ENCODE results near the gene CPNE5.
A peak's percentile ranks its signal among the peaks of the same experiment; 100 is the strongest.
"Not testable (repeated sequence)": the region's sequence is repeated elsewhere in the genome, so short reads cannot be mapped to it uniquely, and the experiment has no call there.

Gene CPNE5

DNA sequence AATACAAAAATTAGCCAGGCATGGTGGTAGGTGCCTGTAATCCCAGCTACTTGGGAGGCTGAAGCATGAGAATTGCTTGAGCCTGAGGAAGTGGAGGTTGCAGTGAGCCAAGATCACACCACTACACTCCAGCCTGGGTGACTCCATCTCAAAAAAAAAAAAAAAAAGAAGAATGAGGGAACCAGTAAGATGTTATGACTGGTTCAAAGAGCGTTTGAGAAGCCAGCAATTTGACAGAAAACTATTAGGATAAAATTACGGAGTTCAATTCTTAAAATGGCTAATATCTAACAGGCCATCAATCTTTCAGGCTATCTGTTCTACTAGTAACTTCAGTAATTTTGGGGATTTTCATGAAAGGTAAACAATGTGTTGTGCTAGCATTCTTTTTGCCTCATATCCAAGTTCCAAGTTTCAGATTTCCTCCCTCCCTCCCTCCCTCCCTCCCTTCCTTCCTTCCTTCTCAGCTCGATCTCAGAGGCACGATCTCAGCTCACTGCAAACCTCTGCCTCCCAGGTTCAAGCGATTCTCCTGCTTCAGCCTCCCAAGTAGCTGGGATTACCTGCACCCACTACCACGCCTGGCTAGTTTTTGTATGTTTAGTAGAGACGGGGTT, 134.2 kb downstream of the CPNE5 start:
- DNase-seq (ENCODE audit: low spot score); FAIRE-seq: not testable (repeated sequence)

DNA sequence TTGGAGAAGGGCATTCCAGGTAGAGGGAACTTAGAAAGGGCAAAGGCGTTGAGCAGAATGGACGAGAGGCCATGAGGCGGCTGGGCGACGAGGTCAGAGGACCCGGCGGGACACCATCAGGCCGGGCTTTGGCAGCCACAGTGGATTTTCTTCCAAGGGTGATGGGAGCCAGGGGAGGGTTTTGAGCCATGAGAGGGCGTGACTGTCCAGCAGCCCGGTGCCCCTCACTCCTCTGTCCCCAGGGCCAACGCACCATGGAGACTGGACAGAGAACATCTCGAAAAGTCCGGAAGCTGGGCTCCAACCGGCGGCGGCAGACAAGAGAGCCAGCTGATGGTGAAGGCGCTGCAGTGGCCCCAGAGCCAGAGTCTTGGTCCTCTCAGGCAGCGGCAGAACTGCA, 135.3 kb downstream of the CPNE5 start:
- no peak for FAIRE-seq
- no peak for DNase-seq (ENCODE audit: low spot score)

DNA sequence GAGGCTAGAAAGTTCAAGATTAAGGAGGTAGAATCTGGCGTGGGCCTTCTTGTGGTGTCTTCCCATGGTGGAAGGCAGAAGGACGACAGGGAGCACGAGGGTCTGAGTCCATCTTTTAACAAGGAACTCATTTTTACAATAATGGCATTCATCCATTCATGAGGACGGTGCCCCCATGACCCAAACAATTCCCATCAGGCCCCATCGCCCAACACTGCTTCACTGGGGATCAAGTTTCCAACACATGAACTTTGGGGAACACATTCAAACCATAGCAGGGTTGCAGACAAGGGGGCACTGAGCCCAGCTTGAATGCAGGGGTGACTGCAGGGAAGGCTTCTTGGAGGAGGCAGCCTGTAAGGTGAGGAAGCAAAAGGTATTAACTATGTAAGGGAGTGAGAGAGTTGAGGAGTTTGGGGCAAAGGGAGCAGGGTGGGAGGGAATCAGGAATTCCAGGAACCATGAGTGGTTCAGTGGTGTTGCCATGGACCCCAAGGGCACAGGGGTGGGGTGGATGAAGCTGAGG, 136.1 kb downstream of the CPNE5 start:
- FAIRE-seq, result no peak

DNA sequence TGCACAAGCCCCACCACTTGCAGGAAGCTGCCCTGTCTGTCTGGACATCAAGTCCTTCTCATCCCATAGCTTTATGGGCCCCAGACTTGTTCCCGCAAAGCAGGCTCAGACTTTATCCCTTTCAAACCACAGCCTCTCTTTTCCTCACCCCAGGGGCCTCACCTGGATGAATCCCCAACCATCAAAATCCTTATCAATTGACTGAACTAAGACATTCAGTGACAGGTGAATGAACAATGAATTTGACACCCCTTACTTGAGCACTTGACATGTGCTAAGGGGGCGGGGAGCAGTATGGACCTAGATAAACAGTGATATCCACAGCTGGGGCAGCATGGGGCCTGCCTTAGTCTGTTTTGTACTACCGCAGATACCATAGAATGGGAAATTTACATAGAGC, 136.6 kb downstream of the CPNE5 start:
- FAIRE-seq, result no peak

More for the DNA sequence above, 136.1 kb downstream of the CPNE5 start:
- no peak for DNase-seq (ENCODE audit: low spot score)

DNA sequence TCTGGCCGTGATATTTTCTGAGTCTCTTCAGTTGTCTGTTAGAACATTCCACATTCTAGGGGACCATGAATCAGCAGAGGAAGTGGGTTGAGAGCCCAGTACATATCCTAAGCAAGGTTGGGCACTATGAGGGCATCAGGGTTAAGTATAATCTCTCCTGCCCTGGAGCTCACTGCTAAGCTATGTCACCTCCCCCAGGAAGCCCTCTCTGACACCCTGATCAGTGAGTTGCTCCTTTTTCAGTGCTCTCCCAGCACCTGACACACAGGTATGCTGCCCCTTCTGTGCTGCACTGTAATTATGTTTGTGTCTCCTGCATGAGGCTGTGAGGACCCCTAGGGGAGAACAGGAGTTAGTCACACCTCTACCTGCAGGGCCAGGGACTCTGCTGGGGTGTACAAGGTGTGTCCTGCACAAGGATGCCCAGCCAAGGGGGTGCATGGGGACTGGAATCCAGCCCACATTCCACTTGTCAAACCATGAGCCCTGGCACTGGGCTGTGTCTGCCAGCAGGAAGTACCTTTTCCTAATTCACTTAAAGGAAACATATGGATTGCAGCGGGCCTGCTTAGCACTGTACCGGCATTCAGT, 137.7 kb downstream of the CPNE5 start:
- FAIRE-seq, result peak; percentile 27

More for the DNA sequence above, 136.6 kb downstream of the CPNE5 start:
- no peak for DNase-seq (ENCODE audit: low spot score)

DNA sequence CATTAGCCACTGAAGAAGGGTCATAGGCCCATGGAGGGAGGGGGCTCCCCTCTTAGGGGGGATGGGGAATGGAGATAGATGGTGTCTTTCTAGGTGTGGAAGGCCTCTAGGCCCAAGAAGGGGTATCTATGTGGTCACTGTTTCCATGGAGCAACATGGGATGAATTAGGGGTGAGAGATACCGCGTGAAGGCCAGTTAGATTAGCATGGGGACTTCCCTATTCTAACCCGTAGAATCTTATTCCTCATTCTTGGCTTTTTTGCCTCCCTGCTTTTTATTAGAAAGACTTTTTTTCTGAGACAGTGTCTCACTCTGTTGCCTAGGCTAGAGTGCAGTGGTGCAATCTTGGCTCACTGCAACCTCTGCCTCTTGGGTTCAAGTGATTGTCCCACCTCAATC, 138.4 kb downstream of the CPNE5 start:
- DNase-seq (ENCODE audit: low spot score) (no peak), FAIRE-seq (no peak)

More for the DNA sequence above, 137.7 kb downstream of the CPNE5 start:
- peak; percentile 34 for DNase-seq (ENCODE audit: low spot score)

DNA sequence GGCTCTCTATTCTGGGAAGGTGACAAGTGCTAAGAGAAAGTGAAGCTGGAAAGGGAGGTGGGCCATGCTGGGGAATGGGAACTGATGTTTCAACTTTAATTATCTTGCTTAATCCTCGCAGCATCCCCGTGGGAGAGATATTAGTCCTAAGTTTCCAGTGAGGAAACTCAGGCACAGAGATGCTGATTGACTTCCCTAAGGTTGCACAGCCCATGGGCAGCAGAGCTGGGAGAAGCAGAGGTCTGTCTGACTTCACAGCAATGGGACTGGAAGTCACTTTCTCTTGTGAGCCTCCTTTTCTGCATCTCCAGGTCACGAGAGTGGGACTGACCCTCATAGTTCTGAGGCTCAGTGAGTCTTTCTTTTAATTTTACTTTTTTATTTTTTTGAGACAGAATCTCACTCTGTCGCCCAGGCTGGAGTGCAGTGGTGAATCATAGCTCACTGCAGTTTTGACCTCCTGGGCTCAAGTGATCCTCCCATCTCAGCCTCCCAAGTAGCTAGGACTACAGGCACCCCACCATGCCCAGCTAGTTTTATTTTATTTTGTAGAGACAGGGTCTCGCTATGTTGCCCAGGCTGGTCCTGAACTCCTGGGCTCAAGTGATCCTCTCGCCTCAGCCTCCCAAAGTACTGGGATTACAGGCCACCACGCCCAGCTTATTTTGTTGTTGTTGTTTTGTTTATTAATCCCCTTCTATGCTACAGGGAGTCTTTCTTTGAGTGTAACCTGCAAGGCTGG, 139.0 kb downstream of the CPNE5 start:
- DNase-seq (ENCODE audit: low spot score), result no peak
- FAIRE-seq, result no peak

DNA sequence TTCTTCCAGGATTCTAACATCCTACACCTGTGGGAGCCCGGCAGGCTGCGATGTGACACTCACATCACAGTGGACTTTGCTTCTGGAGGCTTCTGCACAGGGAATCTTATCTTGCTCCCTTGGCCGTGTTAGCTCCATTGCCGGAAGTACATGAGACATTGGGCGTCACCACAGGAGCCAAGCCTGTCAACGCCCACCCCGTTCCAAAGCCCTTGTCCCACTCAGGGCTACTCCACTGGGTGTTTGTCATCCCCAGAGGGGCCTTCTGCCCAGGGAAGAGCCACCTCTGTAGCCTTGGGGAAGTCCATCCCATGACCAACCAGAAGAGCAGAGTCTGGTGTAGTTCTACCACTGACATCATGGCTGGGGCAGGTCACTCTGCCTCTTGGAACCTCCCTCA, 139.9 kb downstream of the CPNE5 start:
- DNase-seq (ENCODE audit: low spot score), result no peak
- no peak for FAIRE-seq

DNA sequence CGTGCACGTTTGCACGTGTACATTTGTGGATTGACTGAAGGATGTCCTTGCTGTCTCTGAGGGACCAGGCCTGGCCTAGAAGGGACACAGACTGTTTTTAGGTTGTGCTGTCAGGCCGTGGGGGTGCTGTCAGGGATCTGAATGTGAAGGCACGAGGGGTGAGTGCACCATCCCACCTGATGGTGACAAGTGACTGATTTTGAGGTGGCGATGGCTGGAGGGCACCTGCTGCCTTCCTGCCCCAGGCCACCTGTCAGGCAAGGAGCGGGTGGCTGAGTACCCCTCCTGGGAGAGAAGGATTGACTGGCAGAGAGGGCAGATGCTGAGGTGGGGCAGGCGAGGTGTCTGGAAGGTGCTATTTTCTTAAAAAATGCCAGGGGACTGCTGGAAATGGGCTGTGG, 140.4 kb downstream of the CPNE5 start:
- DNase-seq (ENCODE audit: low spot score) (no peak), FAIRE-seq (peak; percentile 92)

DNA sequence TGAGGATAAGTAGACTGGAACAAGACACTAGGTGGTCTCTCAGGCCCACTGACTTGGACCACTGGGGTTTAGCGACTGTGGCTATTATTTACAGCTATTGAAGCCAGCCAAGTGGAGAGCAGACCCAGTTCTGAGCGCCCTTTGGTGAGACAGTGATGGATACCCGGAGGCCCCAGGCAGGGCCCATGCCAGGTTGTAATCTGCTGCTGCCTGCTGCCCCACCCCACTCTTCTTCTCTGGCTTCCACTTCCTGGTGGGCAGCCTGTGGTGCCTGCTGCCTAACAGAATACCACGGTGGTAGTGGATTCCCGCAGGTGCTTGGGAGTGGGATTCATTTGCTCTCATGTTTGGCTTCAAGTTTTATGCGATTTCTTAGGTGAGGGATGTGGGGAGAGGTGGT, 141.0 kb downstream of the CPNE5 start:
- DNase-seq (ENCODE audit: low spot score) (no peak), FAIRE-seq (no peak)

DNA sequence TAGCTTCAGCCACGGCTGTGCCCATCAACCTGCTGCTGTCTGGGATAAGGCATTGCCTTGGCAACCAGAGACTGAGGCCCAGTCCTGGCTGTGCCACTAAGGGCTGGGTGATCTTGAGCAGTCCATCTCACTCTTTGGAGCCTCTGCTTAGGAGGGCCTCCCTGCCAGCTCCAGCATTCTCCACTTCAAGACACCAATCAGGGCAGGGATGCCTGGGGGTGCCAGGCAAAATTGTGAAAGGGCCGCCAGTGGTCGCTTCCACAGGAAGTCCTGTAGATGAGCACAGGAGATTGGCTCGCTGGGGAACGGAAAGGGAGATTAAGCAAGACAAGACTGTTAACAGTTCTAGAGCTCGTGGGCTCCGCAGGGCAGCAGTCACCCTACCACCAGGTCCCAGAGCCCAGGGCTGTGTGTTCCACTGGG, 141.8 kb downstream of the CPNE5 start, which contains the start of gene RAB44:
RAB44 (plus strand) TSS at position 346 of the 423 bp plus-strand sequence. CDS start 6,410 bp downstream, outside the sequence.
- DNase-seq (ENCODE audit: low spot score) (no peak), FAIRE-seq (no peak)

DNA sequence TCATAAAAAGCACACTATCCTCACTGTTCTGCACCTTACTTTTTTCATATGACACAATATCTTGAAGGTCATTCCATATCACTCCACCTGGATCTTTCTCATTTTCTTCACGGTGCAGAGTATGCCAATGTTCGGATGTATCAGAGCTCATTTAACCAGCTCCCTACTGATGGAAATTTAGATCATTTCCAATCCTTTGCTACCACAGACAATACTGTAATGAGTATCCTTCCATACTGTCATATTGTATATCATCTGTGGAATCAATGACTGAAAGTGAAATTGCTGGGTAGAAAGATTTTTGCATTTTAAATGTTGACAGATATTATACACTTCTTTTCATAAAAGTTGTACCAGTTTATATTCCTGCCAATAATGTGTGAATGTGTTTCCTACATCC, 143.8 kb downstream of the CPNE5 start:
- FAIRE-seq (no peak), DNase-seq (ENCODE audit: low spot score) (no peak)

DNA sequence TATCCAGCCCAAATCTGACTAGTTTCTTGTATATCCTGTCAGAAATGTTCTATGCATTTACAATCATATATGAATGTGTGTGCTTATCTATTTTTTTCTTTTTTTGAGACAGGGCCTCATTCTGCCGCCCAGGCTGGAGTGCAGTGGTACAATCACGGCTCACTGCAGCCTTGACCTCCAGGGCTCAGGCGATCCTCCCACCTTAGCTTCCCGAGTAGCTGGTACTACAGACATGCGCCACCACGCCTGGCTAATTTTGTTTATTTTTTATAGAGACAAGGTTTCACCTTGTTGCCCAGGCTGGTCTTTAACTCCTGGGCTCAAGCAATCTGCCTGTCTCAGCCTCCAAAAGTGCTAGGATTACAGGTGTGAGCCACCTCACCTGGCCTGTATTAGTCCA, 144.6 kb downstream of the CPNE5 start:
- FAIRE-seq (no peak), DNase-seq (ENCODE audit: low spot score) (no peak)

DNA sequence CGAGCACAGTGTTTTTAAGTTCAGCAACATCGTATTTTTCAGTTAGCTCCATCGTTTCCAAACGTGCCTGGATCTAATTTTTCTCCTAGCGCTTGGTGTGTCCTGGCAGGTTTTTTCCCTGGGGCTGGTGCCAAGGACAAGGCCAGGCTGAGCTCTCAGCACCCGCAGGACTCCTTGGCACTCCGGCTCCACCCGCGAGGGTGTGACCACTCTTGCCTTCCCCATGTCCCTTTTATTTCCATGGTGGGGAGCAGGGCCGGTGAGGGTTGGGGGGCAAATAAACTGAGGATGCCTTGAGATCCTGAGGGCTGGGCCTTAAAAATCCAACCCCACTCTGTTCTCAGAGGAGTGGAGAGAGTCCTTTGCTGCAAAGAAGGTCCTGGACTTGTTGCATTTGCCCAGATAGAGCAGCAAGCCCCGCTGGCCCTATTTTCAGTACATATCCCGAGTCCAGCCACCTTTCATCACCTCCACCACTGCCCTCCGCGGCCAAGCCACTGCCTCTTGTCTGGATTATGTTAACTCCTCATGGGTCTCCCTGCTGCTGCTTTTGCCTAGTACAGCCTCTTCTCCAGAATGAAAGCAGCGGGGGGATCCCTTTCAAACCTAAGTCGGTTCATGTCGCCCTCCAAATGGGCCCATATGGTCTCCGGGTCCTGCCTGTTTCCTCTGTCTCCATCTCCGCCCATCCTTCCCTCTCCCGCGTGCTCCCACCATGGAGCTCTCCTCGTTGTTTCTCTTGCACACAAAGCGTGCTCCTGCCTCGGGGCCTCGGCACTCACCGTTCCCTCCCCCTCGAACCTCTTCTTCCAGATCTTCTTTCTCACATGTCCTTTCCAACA, 146.2 kb downstream of the CPNE5 start:
- FAIRE-seq, result no peak
- no peak for DNase-seq (ENCODE audit: low spot score)

DNA sequence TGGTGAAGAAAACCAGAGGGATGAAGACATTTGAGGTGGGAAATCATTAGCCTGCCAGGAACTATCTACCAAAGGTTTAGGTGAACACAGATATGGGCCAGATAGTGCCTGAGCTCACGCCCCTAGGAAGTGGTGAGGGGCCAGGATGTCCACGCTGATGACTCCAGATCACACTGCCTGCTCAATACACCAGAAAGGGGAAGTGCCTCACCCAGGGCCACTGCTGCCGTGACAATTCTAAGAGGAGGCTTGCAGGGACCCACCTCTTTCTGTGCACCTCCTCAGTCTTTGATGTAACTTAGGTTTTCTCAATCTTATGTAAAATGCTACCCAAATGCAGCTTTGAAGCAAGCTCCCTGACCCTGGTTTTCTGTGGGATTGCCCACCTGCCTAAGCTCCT, 147.0 kb downstream of the CPNE5 start:
- no peak for FAIRE-seq
- no peak for DNase-seq (ENCODE audit: low spot score)

DNA sequence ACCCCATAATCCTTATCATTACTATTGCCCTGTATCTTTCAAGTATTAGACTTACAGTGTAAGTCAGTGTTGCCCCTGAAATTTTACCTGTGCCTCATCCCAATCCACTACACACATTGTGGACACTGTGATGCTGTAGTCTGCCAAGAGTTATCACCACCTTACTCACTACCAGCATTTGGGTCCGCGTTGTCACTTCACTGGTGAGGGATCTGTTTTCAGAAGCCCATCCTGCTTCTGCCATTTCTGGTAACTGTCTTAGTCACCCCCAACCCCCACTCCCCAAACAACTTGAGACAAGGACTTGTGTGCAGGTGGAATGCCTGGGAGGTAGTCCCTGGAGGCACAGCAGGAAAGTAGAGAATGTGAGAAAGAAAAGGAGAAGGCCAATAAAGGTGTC, 147.6 kb downstream of the CPNE5 start:
- DNase-seq (ENCODE audit: low spot score) (no peak), FAIRE-seq (no peak)

DNA sequence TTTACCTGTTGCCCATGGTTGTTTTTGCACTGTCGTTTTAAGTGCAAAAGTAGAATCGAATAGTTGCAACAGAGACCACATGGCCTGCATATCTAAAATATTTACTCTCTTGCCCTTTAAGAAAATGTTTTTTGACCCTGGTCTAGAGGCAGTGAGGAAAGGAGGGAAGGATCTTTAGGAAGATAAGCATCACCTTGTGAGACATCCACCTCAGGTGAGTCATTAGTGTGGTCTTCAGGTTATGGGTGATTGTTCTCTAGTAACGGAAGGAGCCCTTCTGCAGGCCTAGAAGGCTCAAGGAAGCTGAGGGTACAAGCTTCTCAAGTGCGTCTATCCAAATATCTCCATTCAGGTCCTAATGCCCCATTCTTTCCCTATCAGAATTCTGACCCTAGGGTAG, 148.2 kb downstream of the CPNE5 start:
- FAIRE-seq (no peak), DNase-seq (ENCODE audit: low spot score) (no peak)
